Effector memory CD8-positive, alpha-beta T cell (primary cell): Measurements from ENCODE around the gene LSM14A.
"Not testable (repeated sequence)": the region's sequence is repeated elsewhere in the genome, so short reads cannot be mapped to it uniquely, and the experiment has no call there.

Source experiments
- ATAC-seq: fragments of 150-1000 bp; cut with Tn5 transposase; replicated peaks from 2 replicates; pipeline ENCODE4 v1.10.0; 2021; ENCODE audit warnings: mild to moderate bottlenecking, moderate library complexity
- DNase-seq, 3 experiments: peaks; one replicate each; pipeline ENCODE4 v3.0.0; 2021
- H3K27ac Mint-ChIP-seq, 2 donors: one replicate each; pipeline ENCODE4 v1.8.0; 2022; ENCODE audit warnings: mild to moderate bottlenecking in 2 of 2, mixed read lengths in 2 of 2, moderate library complexity in 2 of 2
- H3K27me3 Mint-ChIP-seq, 2 donors: one replicate each; pipeline ENCODE4 v1.8.0; 2022; ENCODE audit warnings: mixed read lengths in 2 of 2
- H3K36me3 Mint-ChIP-seq: one replicate; pipeline ENCODE4 v1.8.0; 2022; ENCODE audit warnings: mild to moderate bottlenecking, moderate library complexity, mixed read lengths; ENCODE audit not compliant: insufficient read depth
- H3K4me1 Mint-ChIP-seq, 2 donors: one replicate each; pipeline ENCODE4 v1.8.0; 2022; ENCODE audit warnings: low read depth in 2 of 2, mixed read lengths in 2 of 2
- H3K4me3 Mint-ChIP-seq, 2 donors: one replicate each; pipeline ENCODE4 v1.8.0; 2022; ENCODE audit warnings: mild to moderate bottlenecking in 2 of 2, mixed read lengths in 2 of 2, moderate library complexity in 2 of 2
- H3K9me3 Mint-ChIP-seq, 2 donors: one replicate each; pipeline ENCODE4 v1.8.0; 2022; ENCODE audit warnings: mixed read lengths in 2 of 2

Gene LSM14A

GRCh38 chr19:34231439-34231838 lies 59.1 kb downstream of the LSM14A start:
- Mint-ChIP-seq H3K4me3 (no peak overlapping the region), H3K27me3 (no peaks in the 10 kb centered on the region), H3K36me3 (peaks cover 43% of the 10 kb centered on the region), H3K4me1 (peaks cover 7 to 11% of the 10 kb centered on the region in 2 donors), H3K27ac (no peak overlapping the region), H3K9me3 (no peaks in the 10 kb centered on the region)
- DNase-seq, result no peak
- ATAC-seq, result no peak

DNA sequence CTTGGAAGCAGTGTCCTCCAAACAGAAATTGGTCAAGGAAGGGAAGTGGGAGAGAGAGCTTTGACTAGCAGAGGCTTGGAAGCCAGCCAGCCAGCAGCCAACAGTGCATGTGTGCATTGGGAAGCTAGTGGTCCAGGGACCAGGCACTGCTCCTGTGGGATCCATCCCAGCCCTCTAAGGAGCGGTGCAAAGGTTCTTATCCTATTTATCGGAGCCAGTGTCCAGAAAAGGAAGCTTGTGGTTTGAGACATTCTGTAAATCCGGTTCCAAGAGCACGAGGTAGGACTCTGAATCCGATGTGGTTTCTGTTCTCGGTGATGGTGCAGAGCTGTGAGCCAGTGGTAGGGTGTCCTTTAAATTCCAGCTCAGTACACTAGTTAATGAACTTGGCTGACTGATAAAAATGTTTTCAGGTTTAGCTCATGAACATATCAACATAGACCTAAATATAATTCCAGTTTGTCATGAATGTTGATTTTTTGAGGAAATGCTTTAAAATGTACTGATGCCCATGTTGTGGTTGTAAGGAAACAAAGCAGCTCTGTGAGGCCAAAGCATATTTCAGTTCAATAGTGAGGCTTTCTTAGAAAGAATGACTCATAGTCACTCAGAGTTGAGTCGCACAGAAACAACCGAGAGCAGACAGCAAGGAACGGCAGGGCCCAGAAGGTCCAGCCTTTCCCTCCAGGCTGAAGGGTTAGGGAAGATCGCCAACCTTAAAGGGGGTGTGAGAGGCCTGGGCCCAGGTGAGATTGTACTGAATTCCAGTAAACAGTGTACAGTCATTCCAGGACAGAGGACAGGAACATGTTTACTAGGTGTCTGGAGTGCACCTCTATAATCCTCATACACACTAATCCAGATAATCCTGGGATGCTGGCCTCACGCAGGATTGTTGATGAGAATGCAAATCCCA lies 60.5 kb downstream of the LSM14A start:
- Mint-ChIP-seq H3K4me3 (no peak overlapping the region), H3K36me3 (peaks cover 29% of the 10 kb centered on the region)

DNA sequence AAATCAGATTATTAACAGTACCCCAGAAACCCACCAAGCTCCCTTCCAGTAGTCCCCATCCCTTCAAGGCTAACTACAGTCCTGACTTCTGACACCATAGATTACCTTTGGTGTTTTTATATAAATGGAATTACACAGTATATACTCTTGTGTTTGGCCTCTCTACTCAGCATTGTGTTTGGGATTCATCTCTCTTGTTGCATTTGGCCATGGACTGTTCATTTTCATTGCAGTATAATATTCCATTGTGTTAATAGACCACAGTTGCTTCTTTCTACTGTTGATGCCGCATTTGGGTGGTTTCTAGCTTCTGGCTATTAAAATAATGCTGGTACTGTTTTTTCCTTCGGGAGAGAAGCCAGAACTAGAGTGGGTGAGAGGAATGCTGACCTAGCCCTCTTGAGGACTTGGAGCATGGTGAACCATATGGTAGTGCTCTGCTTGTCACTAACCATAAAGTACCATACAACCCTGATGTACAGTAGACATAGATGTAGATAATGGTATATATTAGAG lies 63.2 kb downstream of the LSM14A start:
- Mint-ChIP-seq H3K4me3 (no peak overlapping the region), H3K4me1 (peaks cover 7 to 11% of the 10 kb centered on the region in 2 donors), H3K9me3 (no peaks in the 10 kb centered on the region), H3K27me3 (no peaks in the 10 kb centered on the region), H3K27ac (no peak overlapping the region), H3K36me3 (peaks cover 9% of the 10 kb centered on the region)
- DNase-seq (no peak), ATAC-seq (no peak)

More for the DNA sequence above, 60.5 kb downstream of the LSM14A start:
- H3K27me3 Mint-ChIP-seq, result no peaks in the 10 kb centered on the region
- no peaks in the 10 kb centered on the region for H3K9me3 Mint-ChIP-seq
- H3K27ac Mint-ChIP-seq, result peak overlapping the region; percentile 7 to 86
- ATAC-seq, result peak; percentile 61
- H3K4me1 Mint-ChIP-seq, result peaks cover 7 to 11% of the 10 kb centered on the region in 2 donors
- DNase-seq, result no peak

DNA sequence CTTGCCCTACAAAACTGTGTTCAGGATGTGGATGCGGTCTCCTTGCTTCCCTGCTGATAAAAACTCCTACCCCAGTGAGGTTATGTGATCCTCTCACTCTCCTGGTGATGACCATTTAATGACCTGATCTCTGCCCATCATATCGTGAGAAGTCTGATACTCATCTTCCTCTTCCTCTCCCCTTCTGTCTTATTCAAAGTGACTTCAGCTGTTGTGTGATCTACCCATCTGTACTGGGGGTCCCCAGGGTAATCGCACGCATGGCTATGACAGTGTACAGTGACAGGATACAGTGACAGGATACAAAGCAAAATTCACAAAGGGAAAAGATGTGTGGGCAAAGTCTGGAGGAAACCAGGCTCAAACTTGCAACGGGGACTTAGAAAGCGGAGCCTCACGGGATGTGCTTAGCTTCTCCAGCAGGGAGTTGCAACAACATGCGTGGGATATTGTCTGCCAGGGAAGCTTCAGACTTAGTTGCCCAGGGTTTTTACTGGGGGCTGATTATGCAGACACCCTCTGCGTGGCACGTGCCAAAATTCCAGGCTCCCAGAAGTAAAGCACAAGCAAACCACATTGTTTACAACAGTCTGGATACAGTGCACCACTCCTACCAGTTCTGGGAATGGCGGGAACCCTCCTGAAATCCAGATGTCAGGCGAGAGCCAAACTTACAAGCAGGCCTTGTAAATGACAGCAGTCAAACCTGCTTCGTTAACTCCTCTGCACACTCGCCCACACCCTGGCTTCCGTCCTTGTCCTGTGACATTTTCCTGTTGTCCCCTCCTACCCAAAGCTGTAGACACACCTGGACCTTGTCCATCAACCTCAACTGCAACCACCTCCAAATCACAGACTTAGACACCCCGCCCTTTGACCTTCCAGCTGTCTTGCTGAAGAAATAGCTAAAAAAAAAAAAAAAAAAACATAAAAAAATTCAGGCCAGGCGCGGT lies 64.0 kb downstream of the LSM14A start:
- H3K36me3 Mint-ChIP-seq, result peaks cover 9% of the 10 kb centered on the region
- no peak for ATAC-seq
- H3K27me3 Mint-ChIP-seq, result no peaks in the 10 kb centered on the region
- H3K9me3 Mint-ChIP-seq, result no peaks in the 10 kb centered on the region
- no peak overlapping the region for H3K4me3 Mint-ChIP-seq
- H3K4me1 Mint-ChIP-seq, result peaks cover 7 to 11% of the 10 kb centered on the region in 2 donors
- peak overlapping the region in 1 of 2 donors; percentile 17 for H3K27ac Mint-ChIP-seq
- no peak for DNase-seq

- H3K27me3 Mint-ChIP-seq, result no peaks in the 10 kb centered on the region
- H3K4me3 Mint-ChIP-seq, result no peak overlapping the region
- ATAC-seq (no peak), DNase-seq (no peak)
- H3K4me1 Mint-ChIP-seq, result peaks cover 7 to 9% of the 10 kb centered on the region in 2 donors
- peak overlapping the region in 1 of 2 donors; percentile 1 for H3K27ac Mint-ChIP-seq
- no peaks in the 10 kb centered on the region for H3K9me3 Mint-ChIP-seq
- H3K36me3 Mint-ChIP-seq, result peaks cover 9% of the 10 kb centered on the region
Measured at GRCh38 chr19:34237283-34237682, 65.0 kb downstream of the LSM14A start.

DNA sequence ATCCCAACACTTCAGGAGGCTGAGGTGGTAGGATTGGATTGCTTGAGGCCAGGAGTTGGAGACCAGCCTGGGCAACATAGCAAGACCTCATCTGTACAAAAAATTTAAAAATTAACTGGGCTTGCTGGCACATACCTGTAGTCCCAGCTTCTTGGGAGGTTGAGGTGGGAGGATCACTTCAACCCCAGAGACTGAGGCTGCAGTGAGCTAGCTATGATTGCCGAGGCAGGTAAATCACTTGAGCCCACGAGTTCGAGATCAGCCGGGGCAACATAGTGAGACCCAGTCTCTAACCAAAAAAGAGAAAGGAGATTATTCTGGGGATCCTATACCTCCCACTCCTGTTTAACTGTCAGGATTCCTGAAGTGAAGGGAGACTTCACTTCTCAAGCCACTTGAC lies 65.6 kb downstream of the LSM14A start:
- ATAC-seq, result no peak
- Mint-ChIP-seq H3K36me3 (peaks cover 9% of the 10 kb centered on the region), H3K4me3 (no peak overlapping the region), H3K4me1 (peaks cover 2 to 3% of the 10 kb centered on the region in 2 donors), H3K27ac (peak overlapping the region in 1 of 2 donors; percentile 1), H3K27me3 (no peaks in the 10 kb centered on the region), H3K9me3 (no peaks in the 10 kb centered on the region)
- no peak for DNase-seq

GRCh38 chr19:34241513-34242337 lies 69.4 kb downstream of the LSM14A start:
- H3K36me3 Mint-ChIP-seq, result peaks cover 3% of the 10 kb centered on the region
- no peak overlapping the region for H3K27ac Mint-ChIP-seq
- ATAC-seq (no peak), DNase-seq (no peak)
- H3K4me3 Mint-ChIP-seq, result no peak overlapping the region
- H3K9me3 Mint-ChIP-seq, result no peaks in the 10 kb centered on the region
- no peaks in the 10 kb centered on the region for H3K27me3 Mint-ChIP-seq
- no peaks in the 10 kb centered on the region for H3K4me1 Mint-ChIP-seq

- H3K27ac Mint-ChIP-seq, DNase-seq, H3K4me1 Mint-ChIP-seq, H3K36me3 Mint-ChIP-seq, H3K27me3 Mint-ChIP-seq, H3K9me3 Mint-ChIP-seq, H3K4me3 Mint-ChIP-seq, ATAC-seq: not testable (repeated sequence)
Measured at GRCh38 chr19:34243138-34243875, 71.0 kb downstream of the LSM14A start.

DNA sequence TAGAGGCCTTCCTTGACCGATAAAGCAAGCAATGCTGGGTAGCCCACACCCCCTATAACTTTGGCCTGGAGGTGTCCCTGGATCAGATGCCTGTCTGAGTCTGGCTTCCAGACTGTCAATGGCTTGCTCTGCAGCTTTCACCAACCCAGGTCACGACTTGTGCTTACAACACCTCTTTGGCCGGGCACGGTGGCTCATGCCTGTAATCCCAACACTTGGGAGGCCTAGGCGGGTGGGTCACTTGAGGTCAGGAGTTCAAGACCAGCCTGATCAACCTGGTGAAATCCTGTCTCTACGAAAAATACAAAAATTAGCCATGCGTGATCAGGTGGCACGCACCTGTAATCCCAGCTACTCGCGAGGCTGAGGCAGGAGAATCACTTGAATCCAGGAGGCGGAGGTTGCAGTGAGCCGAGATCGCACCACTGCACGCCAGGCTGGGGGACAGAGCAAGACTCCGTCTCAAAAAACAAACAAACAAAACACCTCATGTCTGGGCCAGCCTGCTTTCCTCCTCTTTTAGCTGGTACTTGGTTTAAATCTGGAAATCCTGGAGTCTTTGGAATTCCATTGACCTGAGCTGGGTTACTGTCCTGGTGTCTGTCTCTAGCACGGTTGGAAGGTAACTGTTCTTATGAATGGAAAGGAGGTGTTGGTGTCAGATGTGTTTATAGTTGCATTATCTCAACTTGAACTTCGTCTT lies 71.7 kb downstream of the LSM14A start:
- ATAC-seq (no peak), DNase-seq (no peak)
- Mint-ChIP-seq H3K36me3 (peaks cover 7% of the 10 kb centered on the region), H3K9me3 (no peaks in the 10 kb centered on the region), H3K27ac (no peak overlapping the region), H3K27me3 (no peaks in the 10 kb centered on the region), H3K4me1 (no peaks in the 10 kb centered on the region), H3K4me3 (no peak overlapping the region)

DNA sequence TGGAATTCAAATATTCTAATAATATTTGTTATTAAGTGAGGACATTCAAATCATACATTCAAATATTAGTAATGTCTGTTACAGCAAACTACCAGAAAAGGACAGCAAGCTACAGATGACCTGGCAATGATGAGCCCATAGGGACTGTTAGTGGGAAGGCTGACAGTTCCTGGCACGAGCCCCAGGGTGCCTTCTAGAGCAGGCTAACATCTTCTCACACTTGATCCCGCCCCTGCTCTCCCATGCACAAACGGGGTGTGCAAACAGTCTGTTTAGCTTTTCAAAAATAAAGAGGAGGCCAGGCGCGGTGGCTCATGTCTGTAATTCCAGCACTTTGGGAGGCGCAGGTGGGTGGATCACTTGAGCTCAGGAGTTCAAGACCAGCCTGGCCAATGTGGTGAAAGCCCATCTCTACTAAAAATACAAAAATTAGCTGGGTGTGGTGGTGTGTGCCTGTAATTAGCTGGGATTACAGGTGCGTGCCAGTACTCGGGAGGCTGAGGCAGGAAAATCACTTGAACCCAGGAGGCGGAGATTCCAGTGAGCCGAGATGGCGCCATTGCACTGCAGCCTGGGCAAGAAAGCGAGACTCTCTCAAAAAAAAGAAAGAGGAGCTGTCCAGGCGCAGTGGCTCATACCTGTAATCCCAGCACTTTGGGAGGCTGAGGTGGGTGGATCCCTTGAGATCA lies 72.5 kb downstream of the LSM14A start:
- H3K36me3 Mint-ChIP-seq, result peaks cover 7% of the 10 kb centered on the region
- DNase-seq (no peak), ATAC-seq (no peak)
- H3K4me1 Mint-ChIP-seq, result no peaks in the 10 kb centered on the region
- H3K4me3 Mint-ChIP-seq, result no peak overlapping the region
- peak overlapping the region in 1 of 2 donors; percentile 32 for H3K27ac Mint-ChIP-seq
- H3K27me3 Mint-ChIP-seq, result no peaks in the 10 kb centered on the region
- no peaks in the 10 kb centered on the region for H3K9me3 Mint-ChIP-seq

DNA sequence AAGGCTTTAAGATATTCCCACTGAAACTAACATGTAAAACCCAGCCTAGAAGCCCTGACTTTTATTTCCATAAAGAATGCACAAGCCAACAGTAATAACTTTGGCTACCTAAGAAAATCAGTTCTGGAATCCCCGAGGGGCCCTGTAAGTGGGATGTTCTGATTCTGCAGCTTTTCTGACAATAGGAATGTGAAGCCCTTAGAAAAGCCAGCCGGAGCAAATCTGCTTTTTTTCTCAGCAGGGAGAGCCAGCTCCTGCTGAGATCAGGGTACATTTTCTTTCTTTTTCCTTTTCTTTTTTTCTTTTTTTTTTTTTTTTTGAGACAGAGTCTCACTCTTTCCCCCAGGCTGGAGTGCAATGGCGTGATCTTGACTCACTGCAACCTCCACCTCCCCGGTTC lies 74.0 kb downstream of the LSM14A start:
- DNase-seq (no peak), ATAC-seq (no peak)
- H3K27ac Mint-ChIP-seq, result no peak overlapping the region
- no peaks in the 10 kb centered on the region for H3K27me3 Mint-ChIP-seq
- H3K36me3 Mint-ChIP-seq, result peaks cover 9% of the 10 kb centered on the region
- no peaks in the 10 kb centered on the region for H3K9me3 Mint-ChIP-seq
- H3K4me3 Mint-ChIP-seq, result no peak overlapping the region
- H3K4me1 Mint-ChIP-seq, result no peaks in the 10 kb centered on the region
